ENCODE data around the gene HDLBP.

- TF ChIP-seq CTCF (IDR thresholded peaks at IDR 0.05) (no peak), POLR2A (IDR thresholded peaks at IDR 0.05) (no peak)
Measured at GRCh38 chr2:241269707-241270520, 45.6 kb downstream of the HDLBP start.
